Measurements from ENCODE around the gene CAMTA1.

- no peak for TF ChIP-seq ZFP30 (CRISPR knock-in tag; IDR thresholded peaks at IDR 0.05)
- no peak for TF ChIP-seq RARB (CRISPR knock-in tag; IDR thresholded peaks at IDR 0.05)
- TF ChIP-seq ZC3H10 (CRISPR knock-in tag; IDR thresholded peaks at IDR 0.05): no peak
- TF ChIP-seq TCF4 (CRISPR knock-in tag; IDR thresholded peaks at IDR 0.05; ENCODE audit: borderline replicate concordance): no peak
- no peak for TF ChIP-seq ESRRG (CRISPR knock-in tag; IDR thresholded peaks at IDR 0.05)
- TF ChIP-seq TOX (CRISPR knock-in tag; IDR thresholded peaks at IDR 0.05; ENCODE audit: borderline replicate concordance): no peak
- TF ChIP-seq ISL1 (CRISPR knock-in tag; IDR thresholded peaks at IDR 0.05): no peak
- no peak for TF ChIP-seq PATZ1 (CRISPR knock-in tag; IDR thresholded peaks at IDR 0.05; ENCODE audit: borderline replicate concordance)
Observed at GRCh38 chr1:6770751-6771440, 14.4 kb upstream of the CAMTA1 start.
